DOHH2 (cell line): Measurements from ENCODE around the gene ABI2.
A peak's percentile ranks its signal among the peaks of the same experiment; 100 is the strongest.

Source experiments
- H3F3A ChIP-seq: fragments of 200-600 bp; sonication (generic), shearing (Covaris generic); 2 replicates; pipeline ENCODE4 v1.6.0; 2016; ENCODE audit warnings: antibody characterized with exemption, mild to moderate bottlenecking; ENCODE audit not compliant: control insufficient read depth, insufficient read depth
- H3K27ac ChIP-seq: fragments of 200-600 bp; sonication (generic); 2 replicates; pipeline ENCODE4 v1.5.1; 2014; ENCODE audit warnings: low read depth, mild to moderate bottlenecking, low read length, moderate library complexity
- H3K27me3 ChIP-seq: fragments of 200-600 bp; sonication (generic); 2 replicates; pipeline ENCODE4 v1.6.1; 2014; ENCODE audit warnings: mild to moderate bottlenecking, low read length, mixed read lengths; ENCODE audit not compliant: control insufficient read depth
- H3K36me3 ChIP-seq: fragments of 200-600 bp; sonication (generic); 2 replicates; pipeline ENCODE4 v1.6.1; 2014; ENCODE audit warnings: mild to moderate bottlenecking, low read length, moderate library complexity, mixed read lengths; ENCODE audit not compliant: control insufficient read depth
- H3K4me1 ChIP-seq: fragments of 200-600 bp; sonication (generic); 2 replicates; pipeline ENCODE4 v1.6.1; 2014; ENCODE audit warnings: mild to moderate bottlenecking, low read length, mixed read lengths; ENCODE audit not compliant: control insufficient read depth
- H3K4me2 ChIP-seq: fragments of 200-600 bp; sonication (generic); 2 replicates; pipeline ENCODE4 v1.6.0; 2014; ENCODE audit warnings: mild to moderate bottlenecking, low read length, moderate library complexity
- H3K4me3 ChIP-seq: fragments of 200-600 bp; sonication (generic); 2 replicates; pipeline ENCODE4 v1.5.1; 2014; ENCODE audit warnings: mild to moderate bottlenecking, low read length, mixed read lengths
- H3K79me2 ChIP-seq: fragments of 200-600 bp; sonication (generic); 2 replicates; pipeline ENCODE4 v1.6.1; 2014; ENCODE audit warnings: mild to moderate bottlenecking, low read length, mixed read lengths; ENCODE audit not compliant: control insufficient read depth
- H3K9me2 ChIP-seq: fragments of 200-600 bp; sonication (generic); replicated peaks from 2 replicates; pipeline ENCODE4 v1.6.1; 2014; ENCODE audit warnings: mild to moderate bottlenecking, low read length, mixed read lengths; ENCODE audit not compliant: control insufficient read depth
- H3K9me3 ChIP-seq: fragments of 200-600 bp; sonication (generic); 2 replicates; pipeline ENCODE4 v1.6.1; 2014; ENCODE audit warnings: antibody characterized with exemption, low read length, mixed read lengths; ENCODE audit not compliant: control insufficient read depth, insufficient read depth
- H4K20me1 ChIP-seq: fragments of 200-600 bp; sonication (generic); 2 replicates; pipeline ENCODE4 v1.6.0; 2014; ENCODE audit warnings: low read depth, mild to moderate bottlenecking, antibody characterized with exemption, low read length, moderate library complexity; ENCODE audit not compliant: control insufficient read depth, insufficient read depth
- CTCF ChIP-seq: fragments of 200-600 bp; sonication (generic); IDR thresholded peaks from one replicate; pipeline ENCODE4 v1.5.1; 2014; ENCODE audit warnings: antibody characterized with exemption, mild to moderate bottlenecking, low read depth, low read length; ENCODE audit not compliant: poor library complexity, severe bottlenecking
- EZH2phosphoT487 ChIP-seq: fragments of 200-600 bp; sonication (generic); IDR thresholded peaks from 2 replicates; pipeline ENCODE4 v1.6.1; 2017; ENCODE audit warnings: borderline replicate concordance, mild to moderate bottlenecking, antibody characterized with exemption, low read length, moderate library complexity, mixed read lengths

The ABI2 gene

GRCh38 chr2:203310688-203311436, 17.3 kb upstream of the ABI2 start:
- H3K27me3 ChIP-seq, result no peaks in the 10 kb centered on the region
- no peaks in the 10 kb centered on the region for H3K9me2 ChIP-seq
- H3K27ac ChIP-seq, result no peak overlapping the region
- H3K9me3 ChIP-seq, result no peaks in the 10 kb centered on the region
- H3K36me3 ChIP-seq, result no peaks in the 10 kb centered on the region
- H3F3A ChIP-seq, result no peaks in the 10 kb centered on the region
- H3K79me2 ChIP-seq, result no peaks in the 10 kb centered on the region
- no peaks in the 10 kb centered on the region for H3K4me1 ChIP-seq
- H4K20me1 ChIP-seq, result no peaks in the 10 kb centered on the region
- no peak for TF ChIP-seq EZH2phosphoT487
- TF ChIP-seq CTCF, result no peak
- H3K4me3 ChIP-seq, result no peak overlapping the region
- no peak overlapping the region for H3K4me2 ChIP-seq

GRCh38 chr2:203326356-203326755, 1.8 kb upstream of the ABI2 start:
- Histone ChIP-seq H3K27me3 (no peaks in the 10 kb centered on the region), H3K27ac (no peak overlapping the region), H3K36me3 (peaks cover 5% of the 10 kb centered on the region; the same call in 1 of the 2 replicates), H3F3A (peaks cover 15% of the 10 kb centered on the region), H3K9me2 (no peaks in the 10 kb centered on the region), H3K4me2 (no peak overlapping the region), H3K4me3 (no peak overlapping the region), H3K79me2 (peaks cover 30% of the 10 kb centered on the region), H3K9me3 (no peaks in the 10 kb centered on the region), H3K4me1 (peaks cover 20% of the 10 kb centered on the region), H4K20me1 (no peaks in the 10 kb centered on the region; the same call in 1 of the 2 replicates)
- TF ChIP-seq CTCF (no peak), EZH2phosphoT487 (no peak)

GRCh38 chr2:203327582-203327900, 653 bp upstream of the ABI2 start:
- Histone ChIP-seq H3K9me3 (no peaks in the 10 kb centered on the region), H3K36me3 (peaks cover 5% of the 10 kb centered on the region; the same call in 1 of the 2 replicates), H3K4me3 (peak overlapping the region; percentile 97), H3K27ac (peak overlapping the region; percentile 43; the same call in 1 of the 2 replicates), H3K27me3 (no peaks in the 10 kb centered on the region), H3K79me2 (peaks cover 42% of the 10 kb centered on the region), H3K9me2 (no peaks in the 10 kb centered on the region), H3K4me2 (peak overlapping the region; percentile 94), H3F3A (peaks cover 15% of the 10 kb centered on the region), H4K20me1 (no peaks in the 10 kb centered on the region; the same call in 1 of the 2 replicates), H3K4me1 (peaks cover 20% of the 10 kb centered on the region)
- no peak for TF ChIP-seq EZH2phosphoT487
- TF ChIP-seq CTCF, result no peak
